ENCODE data around the gene CDX1.

The CDX1 gene

DNA sequence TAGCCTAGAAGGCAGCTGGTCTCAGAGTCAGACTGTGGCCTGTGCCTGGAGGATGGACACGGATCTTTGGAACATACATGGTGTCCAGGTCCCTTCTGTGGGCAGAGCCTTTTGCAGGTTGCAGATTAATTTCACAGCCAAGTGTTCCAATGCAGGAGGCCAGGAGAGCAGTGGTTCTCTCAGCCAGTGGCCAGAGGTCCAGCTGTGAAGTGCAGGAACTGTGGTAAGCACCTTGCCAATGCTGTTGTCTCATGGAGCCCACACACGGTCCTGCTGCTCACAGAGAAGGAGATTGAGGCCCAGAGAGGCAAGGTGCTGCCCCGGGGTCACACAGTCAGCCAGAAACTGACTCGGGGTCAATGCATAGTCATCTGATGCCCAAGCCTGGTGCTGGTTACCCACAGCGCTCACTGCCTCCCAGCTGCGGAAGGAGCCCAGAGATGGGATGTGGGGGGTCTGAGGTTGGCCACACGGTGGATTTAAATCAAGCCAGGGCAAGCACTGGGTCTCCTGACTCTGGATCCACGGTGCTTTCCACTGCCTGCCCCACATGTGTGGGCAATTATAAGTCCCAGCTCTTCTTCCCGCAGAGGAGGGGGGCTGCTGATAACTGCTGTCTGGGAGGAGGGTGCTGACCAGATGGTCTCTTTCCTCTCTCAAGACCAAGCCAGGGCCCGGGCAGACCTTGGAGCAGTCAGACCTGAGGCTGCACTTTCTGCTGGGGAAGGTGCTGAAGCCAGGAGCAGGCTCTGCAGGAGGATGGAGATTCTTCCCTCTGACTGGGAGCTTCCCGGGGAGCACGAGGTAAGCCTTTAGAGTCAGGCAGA lies 13.7 kb upstream of the CDX1 start:
- H3K4me3 ChIP-seq (ENCODE audit: control insufficient read depth, low read depth, low read length), result peak overlapping the region; percentile 97
- peak; percentile 64 for DNase-seq (ENCODE audit: low read depth)
- TF ChIP-seq, protein P1, sequence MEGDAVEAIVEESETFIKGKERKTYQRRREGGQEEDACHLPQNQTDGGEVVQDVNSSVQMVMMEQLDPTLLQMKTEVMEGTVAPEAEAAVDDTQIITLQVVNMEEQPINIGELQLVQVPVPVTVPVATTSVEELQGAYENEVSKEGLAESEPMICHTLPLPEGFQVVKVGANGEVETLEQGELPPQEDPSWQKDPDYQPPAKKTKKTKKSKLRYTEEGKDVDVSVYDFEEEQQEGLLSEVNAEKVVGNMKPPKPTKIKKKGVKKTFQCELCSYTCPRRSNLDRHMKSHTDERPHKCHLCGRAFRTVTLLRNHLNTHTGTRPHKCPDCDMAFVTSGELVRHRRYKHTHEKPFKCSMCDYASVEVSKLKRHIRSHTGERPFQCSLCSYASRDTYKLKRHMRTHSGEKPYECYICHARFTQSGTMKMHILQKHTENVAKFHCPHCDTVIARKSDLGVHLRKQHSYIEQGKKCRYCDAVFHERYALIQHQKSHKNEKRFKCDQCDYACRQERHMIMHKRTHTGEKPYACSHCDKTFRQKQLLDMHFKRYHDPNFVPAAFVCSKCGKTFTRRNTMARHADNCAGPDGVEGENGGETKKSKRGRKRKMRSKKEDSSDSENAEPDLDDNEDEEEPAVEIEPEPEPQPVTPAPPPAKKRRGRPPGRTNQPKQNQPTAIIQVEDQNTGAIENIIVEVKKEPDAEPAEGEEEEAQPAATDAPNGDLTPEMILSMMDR (conservative IDR thresholded peaks at IDR 0.05; ENCODE audit: control insufficient read depth, insufficient read depth, low read depth, low read length), result no peak

DNA sequence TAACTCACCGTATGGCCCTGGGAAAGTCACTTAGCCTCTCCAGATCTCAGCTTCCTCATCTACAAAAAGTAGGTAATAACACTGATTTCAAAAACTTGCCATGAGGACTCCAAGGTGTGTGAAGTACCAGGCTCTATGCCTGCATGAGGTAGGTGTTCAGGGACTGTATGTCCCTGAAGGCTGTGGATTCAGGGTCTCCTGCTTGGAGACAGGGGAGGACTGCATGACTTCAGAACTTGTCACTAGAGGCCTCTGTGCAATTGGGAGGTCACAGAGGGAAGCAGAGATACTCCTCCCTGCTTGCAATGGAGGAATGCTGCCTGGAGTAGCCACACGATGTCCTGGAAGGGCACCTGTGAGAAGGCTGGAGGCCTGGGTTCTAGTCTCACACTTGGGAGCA lies 13.1 kb upstream of the CDX1 start:
- DNase-seq (ENCODE audit: low read depth), result no peak
- H3K4me3 ChIP-seq (ENCODE audit: control insufficient read depth, low read depth, low read length), result peak overlapping the region; percentile 97
- TF ChIP-seq, protein P1 (conservative IDR thresholded peaks at IDR 0.05; ENCODE audit: control insufficient read depth, insufficient read depth, low read depth, low read length), result no peak

DNA sequence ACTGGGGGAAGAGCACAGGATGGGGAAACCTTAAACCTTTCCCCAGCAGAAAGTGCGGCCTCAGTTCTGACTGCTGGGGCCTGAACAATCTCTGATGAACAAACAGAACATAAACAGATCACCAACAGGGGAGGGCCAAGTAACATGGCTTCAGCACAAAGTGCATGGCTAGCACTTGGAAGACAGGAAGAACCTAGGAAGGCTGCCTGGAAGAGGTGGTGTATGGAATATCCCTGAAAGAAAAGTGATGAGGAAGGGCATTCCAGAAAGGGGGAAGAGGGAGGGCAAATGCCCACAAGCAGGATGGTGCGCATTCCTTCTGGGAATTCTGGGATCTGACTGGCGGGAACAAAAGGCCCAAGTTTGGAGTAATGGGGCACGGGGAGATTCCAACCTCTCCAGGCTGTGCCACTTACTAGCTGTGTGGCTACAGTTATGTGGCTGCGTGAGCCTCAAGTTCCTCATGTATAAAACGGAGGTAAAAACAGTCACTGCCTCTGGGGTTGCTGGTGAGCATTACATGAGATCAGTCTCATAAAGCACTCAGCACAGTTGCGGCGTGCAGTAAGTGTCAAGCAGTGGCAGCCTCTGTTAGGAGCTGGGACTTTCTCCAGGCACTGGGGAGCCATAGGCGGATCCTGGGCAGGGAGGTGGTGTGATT lies 12.5 kb upstream of the CDX1 start:
- DNase-seq (ENCODE audit: low read depth), result peak; percentile 75
- H3K4me3 ChIP-seq (ENCODE audit: control insufficient read depth, low read depth, low read length), result peak overlapping the region; percentile 97
- TF ChIP-seq, protein P1 (conservative IDR thresholded peaks at IDR 0.05; ENCODE audit: control insufficient read depth, insufficient read depth, low read depth, low read length), result no peak

DNA sequence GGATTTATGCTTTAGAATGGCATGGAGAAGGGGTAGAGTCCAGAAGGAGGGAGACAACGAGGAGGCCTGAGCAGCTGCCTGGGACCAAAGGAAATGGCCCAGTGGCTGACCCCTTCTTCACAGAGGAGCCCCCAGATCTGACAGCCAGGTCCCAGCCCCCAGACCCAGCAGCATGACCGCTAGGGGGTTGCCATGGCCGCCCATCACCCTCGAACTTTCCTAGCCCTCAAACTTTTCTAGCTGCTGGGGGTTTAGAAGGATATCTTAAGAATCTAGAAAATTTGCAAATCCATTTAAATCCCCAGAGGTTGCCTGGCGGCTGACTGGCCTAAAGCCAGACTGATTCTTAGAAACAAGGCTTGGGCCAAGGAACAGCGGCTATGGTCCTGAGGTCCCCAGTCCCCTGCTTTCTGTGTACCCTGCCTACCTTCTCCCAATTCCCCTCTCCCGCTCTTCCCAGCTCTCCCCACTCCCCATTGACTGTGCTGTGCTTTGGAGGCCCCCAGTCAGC lies 11.9 kb upstream of the CDX1 start:
- TF ChIP-seq, protein P1 (conservative IDR thresholded peaks at IDR 0.05; ENCODE audit: control insufficient read depth, insufficient read depth, low read depth, low read length), result no peak
- H3K4me3 ChIP-seq (ENCODE audit: control insufficient read depth, low read depth, low read length), result peak overlapping the region; percentile 97
- DNase-seq (ENCODE audit: low read depth), result no peak

DNA sequence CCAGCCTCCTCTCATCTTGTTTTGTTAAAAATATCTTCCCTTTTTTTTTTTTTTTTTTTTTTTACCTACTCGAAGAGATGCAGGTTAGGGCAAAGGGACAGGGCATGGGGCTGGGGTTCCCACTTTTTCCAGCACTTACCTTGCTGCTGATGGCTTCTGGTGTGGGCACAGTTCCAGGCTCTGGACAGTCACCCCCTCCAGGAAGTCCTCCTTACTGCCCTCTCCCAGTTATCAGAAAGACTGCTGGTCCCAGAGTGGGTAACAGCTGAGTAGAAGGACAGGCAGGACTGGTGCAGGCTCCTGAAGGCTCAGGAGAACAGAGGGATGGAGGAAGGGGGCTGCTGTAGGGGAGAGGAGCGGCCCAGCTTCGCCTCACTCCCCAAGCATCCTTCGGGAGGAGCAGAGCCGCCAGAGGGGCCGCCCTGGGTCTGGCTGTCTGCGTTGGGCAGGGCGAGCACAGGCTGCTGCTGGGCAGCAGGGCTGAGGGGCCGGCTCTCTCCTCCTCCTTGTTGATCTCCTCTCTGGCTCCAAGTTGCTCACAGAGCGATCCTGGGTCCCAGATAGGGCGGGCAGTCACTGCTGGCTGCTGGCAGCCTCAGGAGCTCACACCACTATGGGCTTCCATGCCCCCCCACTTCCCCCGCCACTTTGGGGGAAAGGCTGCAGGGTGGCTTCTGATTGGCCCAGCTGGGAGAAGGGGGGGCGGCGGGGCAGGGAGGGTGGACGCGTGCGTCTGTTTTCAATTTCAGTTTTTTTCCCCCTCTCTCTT lies 11.1 kb upstream of the CDX1 start, which contains the start of gene PDGFRB:
PDGFRB (minus strand) TSS at position 588 of the 769 bp plus-strand sequence. CDS start 18,798 bp downstream, outside the sequence.
- peak within 1 kb of the TSS; percentile 97 for H3K4me3 ChIP-seq (ENCODE audit: control insufficient read depth, low read depth, low read length)
- peak; percentile 91 for DNase-seq (ENCODE audit: low read depth)
- TF ChIP-seq, protein P1 (conservative IDR thresholded peaks at IDR 0.05; ENCODE audit: control insufficient read depth, insufficient read depth, low read depth, low read length), result no peak

DNA sequence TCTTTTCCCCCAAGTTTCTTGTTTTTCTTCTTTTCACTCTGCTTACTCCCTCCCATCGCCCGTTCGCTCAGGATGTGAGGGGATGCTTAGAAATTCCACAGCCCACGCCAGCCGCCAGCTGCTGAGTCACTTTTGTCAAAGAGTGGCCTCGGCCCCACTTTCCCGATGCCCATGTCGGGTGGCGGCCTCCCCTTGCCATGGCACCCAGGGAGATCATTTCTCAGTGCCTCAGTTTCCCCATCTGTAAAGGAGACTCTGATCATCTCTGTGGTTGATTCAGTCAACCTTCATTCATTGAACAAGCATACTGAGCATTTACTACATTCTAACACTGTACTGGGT lies 10.6 kb upstream of the CDX1 start:
- TF ChIP-seq, protein P1 (conservative IDR thresholded peaks at IDR 0.05; ENCODE audit: control insufficient read depth, insufficient read depth, low read depth, low read length), result no peak
- peak overlapping the region; percentile 12 for H3K4me3 ChIP-seq (ENCODE audit: control insufficient read depth, low read depth, low read length)

More for the DNA sequence above, 10.6 kb upstream of the CDX1 start:
- DNase-seq (ENCODE audit: low read depth), result no peak

Data from fibroblast of mammary gland (primary cell).